ENCODE data around the gene ANKIB1. TPM values are rescaled to one million over a fixed set of nuclear protein-coding genes. Genes with fewer than 3 reads are reported as not detected.
"Not testable (repeated sequence)": the region's sequence is repeated elsewhere in the genome, so short reads cannot be mapped to it uniquely, and the experiment has no call there.

The ANKIB1 gene
- total and polyA plus RNA-seq, 3 donors from 2014 or later, result 66.8 to 97.8 (median 84.4) TPM

DNA sequence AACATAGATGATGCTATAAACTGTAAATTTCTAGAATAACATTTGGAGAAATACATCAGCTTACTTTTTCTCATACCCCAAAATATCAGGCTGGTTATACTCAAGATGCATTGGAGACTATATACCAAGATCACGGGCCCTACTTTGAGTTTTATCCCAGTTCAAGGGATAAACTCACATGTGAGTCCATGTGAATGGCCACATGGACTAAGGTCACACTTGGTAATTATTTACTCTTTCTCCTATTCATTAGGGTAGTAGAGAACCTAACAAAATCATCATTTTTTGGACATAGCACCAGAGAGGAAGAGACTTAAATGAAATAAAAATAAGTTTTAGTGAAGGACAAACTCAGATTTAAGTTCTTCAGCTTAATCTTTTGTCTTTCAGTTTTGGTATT, 108.4 kb downstream of the ANKIB1 start:
- DNase-seq, result no peak
- H3K4me3 ChIP-seq, result no peak overlapping the region
- WGBS, 2 donors, result 91 to 97% methylated on average over 1 of the region's 1 CpG
- intact Hi-C loops (cut with DNase I; ENCODE audit: low total_unique reads), result no loop called here
- no peaks in the 10 kb centered on the region for H3K36me3 ChIP-seq (ENCODE audit: low read depth, missing control alignments)
- TF ChIP-seq, protein P1, sequence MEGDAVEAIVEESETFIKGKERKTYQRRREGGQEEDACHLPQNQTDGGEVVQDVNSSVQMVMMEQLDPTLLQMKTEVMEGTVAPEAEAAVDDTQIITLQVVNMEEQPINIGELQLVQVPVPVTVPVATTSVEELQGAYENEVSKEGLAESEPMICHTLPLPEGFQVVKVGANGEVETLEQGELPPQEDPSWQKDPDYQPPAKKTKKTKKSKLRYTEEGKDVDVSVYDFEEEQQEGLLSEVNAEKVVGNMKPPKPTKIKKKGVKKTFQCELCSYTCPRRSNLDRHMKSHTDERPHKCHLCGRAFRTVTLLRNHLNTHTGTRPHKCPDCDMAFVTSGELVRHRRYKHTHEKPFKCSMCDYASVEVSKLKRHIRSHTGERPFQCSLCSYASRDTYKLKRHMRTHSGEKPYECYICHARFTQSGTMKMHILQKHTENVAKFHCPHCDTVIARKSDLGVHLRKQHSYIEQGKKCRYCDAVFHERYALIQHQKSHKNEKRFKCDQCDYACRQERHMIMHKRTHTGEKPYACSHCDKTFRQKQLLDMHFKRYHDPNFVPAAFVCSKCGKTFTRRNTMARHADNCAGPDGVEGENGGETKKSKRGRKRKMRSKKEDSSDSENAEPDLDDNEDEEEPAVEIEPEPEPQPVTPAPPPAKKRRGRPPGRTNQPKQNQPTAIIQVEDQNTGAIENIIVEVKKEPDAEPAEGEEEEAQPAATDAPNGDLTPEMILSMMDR (IDR thresholded peaks at IDR 0.05), result no peak
- TF ChIP-seq POLR2A (IDR thresholded peaks at IDR 0.05), result no peak
- no peak overlapping the region for H3K27ac ChIP-seq
- H3K4me1 ChIP-seq, result no peaks in the 10 kb centered on the region
- no peaks in the 10 kb centered on the region for H3K9me3 ChIP-seq
- no peaks in the 10 kb centered on the region for H3K27me3 ChIP-seq

DNA sequence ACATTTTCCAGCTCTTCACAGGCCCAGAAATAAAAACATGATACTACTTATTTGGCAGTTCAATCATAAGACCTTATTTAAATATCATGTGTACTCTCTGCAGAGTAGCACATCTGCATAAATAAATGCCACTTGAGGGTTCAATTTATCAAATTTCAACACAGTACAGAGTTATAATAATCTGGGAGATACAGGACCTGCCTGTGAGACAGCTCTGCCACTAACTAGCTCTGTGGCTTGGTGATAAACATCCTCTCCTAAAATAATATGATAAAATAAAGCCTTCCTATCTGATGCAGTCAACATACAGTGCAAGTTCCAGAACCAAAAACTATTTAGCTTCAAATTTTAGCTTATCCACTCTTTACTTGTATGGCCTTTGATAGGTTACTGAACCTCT, 110.6 kb downstream of the ANKIB1 start:
- H3K4me3 ChIP-seq, result no peak overlapping the region
- DNase-seq, result no peak
- TF ChIP-seq, protein P1 (IDR thresholded peaks at IDR 0.05), result no peak
- TF ChIP-seq POLR2A (IDR thresholded peaks at IDR 0.05), result no peak
- H3K9me3 ChIP-seq, result no peaks in the 10 kb centered on the region
- intact Hi-C loops (cut with DNase I; ENCODE audit: low total_unique reads), result no loop called here
- H3K27ac ChIP-seq, result no peak overlapping the region
- no peaks in the 10 kb centered on the region for H3K27me3 ChIP-seq
- no peaks in the 10 kb centered on the region for H3K4me1 ChIP-seq
- no peaks in the 10 kb centered on the region for H3K36me3 ChIP-seq (ENCODE audit: low read depth, missing control alignments)

DNA sequence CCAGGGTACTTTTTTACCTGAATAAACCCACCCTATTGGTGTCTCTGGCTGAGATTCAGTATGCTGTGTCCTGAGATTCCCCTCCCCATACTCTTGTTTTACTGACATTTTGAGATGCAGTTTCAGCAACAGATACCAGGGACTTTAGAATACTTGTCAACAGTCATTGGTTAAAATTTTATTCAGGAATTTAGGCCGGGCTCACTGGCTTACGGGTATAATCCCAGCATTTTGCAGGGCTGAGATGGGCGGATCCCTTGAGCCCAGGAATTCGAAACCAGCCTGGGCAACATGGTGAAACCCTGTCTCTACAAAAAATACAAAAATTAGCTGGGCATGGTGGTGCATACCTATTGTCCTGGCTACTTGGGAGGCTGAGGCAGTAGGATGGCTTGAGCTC, 111.5 kb downstream of the ANKIB1 start:
- Histone ChIP-seq H3K27me3 (no peaks in the 10 kb centered on the region), H3K36me3 (ENCODE audit: low read depth, missing control alignments) (no peaks in the 10 kb centered on the region), H3K4me1 (no peaks in the 10 kb centered on the region), H3K9me3 (no peaks in the 10 kb centered on the region), H3K27ac (no peak overlapping the region), H3K4me3 (no peak overlapping the region)
- DNase-seq, result no peak
- no peak for TF ChIP-seq POLR2A (IDR thresholded peaks at IDR 0.05)
- TF ChIP-seq, protein P1 (IDR thresholded peaks at IDR 0.05), result no peak
- 98% methylated on average over 4 of the region's 4 CpGs for WGBS, 2 donors
- intact Hi-C loops (cut with DNase I; ENCODE audit: low total_unique reads), result no loop called here

DNA sequence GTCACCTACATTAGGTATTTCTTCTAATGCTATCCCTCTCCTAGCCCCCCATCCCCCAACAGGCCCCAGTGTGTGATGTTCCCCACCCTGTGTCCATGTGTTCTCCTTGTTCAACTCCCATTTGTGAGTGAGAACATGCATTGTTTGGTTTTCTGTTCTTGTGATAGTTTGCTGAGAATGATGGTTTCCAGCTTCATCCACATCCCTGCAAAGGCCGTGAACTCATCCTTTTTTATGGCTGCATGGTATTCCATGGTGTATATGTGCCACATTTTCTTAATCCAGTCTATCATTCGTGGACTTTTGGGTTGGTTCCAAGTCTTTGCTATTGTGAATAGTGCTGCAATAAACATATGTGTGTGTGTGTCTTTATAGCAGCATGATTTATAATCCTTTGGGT, 113.4 kb downstream of the ANKIB1 start:
- H3K36me3 ChIP-seq (ENCODE audit: low read depth, missing control alignments); H3K9me3 ChIP-seq; H3K27me3 ChIP-seq; H3K4me1 ChIP-seq; intact Hi-C loops (cut with DNase I; ENCODE audit: low total_unique reads); DNase-seq; H3K4me3 ChIP-seq; H3K27ac ChIP-seq: not testable (repeated sequence)
- 94 to 95% methylated on average over 2 of the region's 2 CpGs for WGBS, 2 donors

DNA sequence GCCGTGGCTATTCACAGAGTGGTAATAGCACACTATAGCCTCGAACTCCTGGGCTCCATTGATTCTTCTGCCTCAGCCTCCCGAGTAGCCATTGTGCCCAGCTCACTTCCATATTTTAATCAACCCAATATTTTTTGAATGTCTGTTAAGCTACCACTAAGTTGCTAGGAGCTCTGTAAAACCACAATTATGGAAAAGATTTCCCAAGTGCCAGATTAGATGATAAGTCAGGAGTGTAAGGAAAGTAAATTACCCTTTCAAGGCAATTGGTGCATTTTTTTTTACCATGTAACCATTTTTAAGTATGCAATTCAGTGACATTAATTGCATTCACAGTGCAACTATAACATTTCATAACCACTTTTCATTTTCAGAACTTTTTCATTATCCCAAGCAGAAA, 114.0 kb downstream of the ANKIB1 start:
- H3K27me3 ChIP-seq, result no peaks in the 10 kb centered on the region
- no peak overlapping the region for H3K4me3 ChIP-seq
- no peak for DNase-seq
- WGBS, 2 donors, result 96 to 97% methylated on average over 3 of the region's 3 CpGs
- no peaks in the 10 kb centered on the region for H3K36me3 ChIP-seq (ENCODE audit: low read depth, missing control alignments)
- no peaks in the 10 kb centered on the region for H3K9me3 ChIP-seq
- no peak for TF ChIP-seq POLR2A (IDR thresholded peaks at IDR 0.05)
- TF ChIP-seq, protein P1 (IDR thresholded peaks at IDR 0.05), result no peak
- no peak overlapping the region for H3K27ac ChIP-seq
- intact Hi-C loops (cut with DNase I; ENCODE audit: low total_unique reads), result no loop called here
- no peaks in the 10 kb centered on the region for H3K4me1 ChIP-seq
